Measurements from ENCODE around the gene URB1. TPM values are rescaled to one million over a fixed set of nuclear protein-coding genes. Genes with fewer than 3 reads are reported as not detected.

The URB1 gene
- total and polyA plus RNA-seq, 2 of the 8 experiments (the other 6 are each of a cell fraction or from before 2014, with no cell fraction given) = 8.1 to 28.9 TPM

DNA sequence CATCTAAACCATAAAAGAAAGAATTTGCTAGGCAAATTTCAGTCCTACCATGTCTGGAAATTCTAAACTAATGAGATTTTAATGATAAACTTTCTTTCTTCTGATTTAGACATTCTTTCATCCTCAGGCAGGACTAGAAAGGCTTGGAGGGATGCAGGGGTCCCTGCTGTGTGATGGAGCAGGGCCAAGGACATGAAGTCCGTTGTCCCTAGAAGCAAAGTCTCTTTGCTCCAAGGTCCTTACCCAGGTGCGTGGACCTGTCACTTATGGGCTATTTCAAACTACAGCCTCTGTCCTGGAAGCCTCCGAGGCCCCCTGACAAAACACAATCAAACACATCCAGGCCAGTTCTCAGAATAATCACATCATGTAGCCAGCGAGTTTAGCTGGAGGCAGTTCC lies 26.6 kb downstream of the URB1 start:
- Histone ChIP-seq H3K14ac (ENCODE audit: insufficient read length) (no peak overlapping the region), H3K27ac (ENCODE audit: low read depth, low read length) (no peak overlapping the region), H3K36me3 (ENCODE audit: control insufficient read depth in 2 of 4, insufficient read depth in 4 of 4, low read length in 3 of 4) (peaks cover 18 to 78% (median 61%) of the 10 kb centered on the region in 4 experiments), H2BK120ac (replicated peaks; ENCODE audit: low read depth, low read length) (no peak overlapping the region), H4K8ac (ENCODE audit: extremely low read depth, insufficient read depth, low read length) (no peak overlapping the region), H3K23me2 (ENCODE audit: low read depth, low read length) (no peaks in the 10 kb centered on the region), H2BK20ac (ENCODE audit: low read length) (no peak overlapping the region), H3K79me1 (ENCODE audit: low read depth, low read length) (peaks cover 4% of the 10 kb centered on the region; the same call in 1 of the 2 replicates), H4K20me1 (replicated peaks in 1 of 2; ENCODE audit: control insufficient read depth in 1 of 2, insufficient read depth in 2 of 2, low read length in 2 of 2) (peaks cover 0 to 8% of the 10 kb centered on the region in 2 experiments), H2AFZ (ENCODE audit: low read length) (no peak overlapping the region), H3K9ac (replicated peaks in 1 of 4; ENCODE audit: extremely low read depth in 1 of 4, low read depth in 3 of 4, low read length in 3 of 4) (no peak overlapping the region), H3K4me1 (replicated peaks in 1 of 4; ENCODE audit: control insufficient read depth in 3 of 4, insufficient read depth in 4 of 4, low read length in 3 of 4) (no peaks in the 10 kb centered on the region), H3K18ac (ENCODE audit: extremely low read depth, low read length) (no peak overlapping the region), H3K4ac (replicated peaks; ENCODE audit: insufficient read length, low read depth, low read length) (no peak overlapping the region), H4K91ac (replicated peaks; ENCODE audit: insufficient read length, low read length) (no peak overlapping the region), H2BK15ac (ENCODE audit: low read length) (no peak overlapping the region), H3K4me2 (ENCODE audit: insufficient read depth in 1 of 2, low read depth in 2 of 2, low read length in 2 of 2) (no peak overlapping the region), H2AK5ac (ENCODE audit: low read depth, low read length) (no peak overlapping the region), H3K4me3 (ENCODE audit: extremely low read depth in 1 of 4, insufficient read depth in 2 of 4, low read depth in 3 of 4, low read length in 4 of 4) (no peak overlapping the region), H3K23ac (ENCODE audit: insufficient read length) (no peak overlapping the region), H2BK12ac (ENCODE audit: low read depth, low read length) (no peak overlapping the region), H3K79me2 (ENCODE audit: control insufficient read depth in 1 of 2, insufficient read depth in 2 of 2, low read length in 2 of 2) (no peaks in the 10 kb centered on the region), H3K56ac (replicated peaks; ENCODE audit: insufficient read length, low read depth, low read length) (no peak overlapping the region), H4K5ac (ENCODE audit: insufficient read length, low read depth, low read length) (no peak overlapping the region), H3K27me3 (replicated peaks in 1 of 4; ENCODE audit: control insufficient read depth in 3 of 4, extremely low read depth in 1 of 4, insufficient read depth in 3 of 4, low read length in 3 of 4) (no peaks in the 10 kb centered on the region), H3K9me3 (ENCODE audit: insufficient read depth in 2 of 2, low read depth in 1 of 2, low read length in 1 of 2) (no peaks in the 10 kb centered on the region), H2BK5ac (ENCODE audit: low read depth, low read length) (no peak overlapping the region)
- no peak for FAIRE-seq
- DNase-seq (ENCODE audit: low read depth in 1 of 2, low spot score in 2 of 2) = no peak
- 89% methylated on average over 4 of the region's 4 CpGs; no CpG with 5 or more reads in 1 of the 2 experiments for WGBS, 2 experiments (ENCODE audit: extremely low coverage in 1 of 2, insufficient coverage in 1 of 2, insufficient read length in 1 of 2, insufficient replicate concordance in 2 of 2, low coverage in 1 of 2, low lambda C conversion rate in 2 of 2, missing lambda C conversion rate in 1 of 2)
- TF ChIP-seq NANOG (IDR thresholded peaks at IDR 0.05; ENCODE audit: insufficient read depth, low read depth, low read length, poor library complexity, severe bottlenecking) (no peak), RXRA (IDR thresholded peaks at IDR 0.05; ENCODE audit: insufficient read depth, low read depth, low read length) (no peak), EGR1 (IDR thresholded peaks at IDR 0.05; ENCODE audit: borderline replicate concordance, low read depth, low read length) (no peak), MAFK (IDR thresholded peaks at IDR 0.05; ENCODE audit: low read depth, low read length) (no peak), NRF1 (IDR thresholded peaks at IDR 0.05; ENCODE audit: low read depth, low read length) (no peak), POLR2A (IDR thresholded peaks at IDR 0.05; ENCODE audit: control extremely low read depth in 1 of 2, low read depth in 2 of 2, low read length in 2 of 2) (no peak), RAD21 (IDR thresholded peaks at IDR 0.05 in 1 of 2, conservative IDR thresholded peaks at IDR 0.05 in 1 of 2; ENCODE audit: low read depth in 2 of 2, low read length in 2 of 2) (no peak)
- POLR2A ChIA-PET (ENCODE audit: partially characterized antibody) = no interaction called here
- CTCF ChIA-PET (ENCODE audit: partially characterized antibody) = no interaction called here
